Measurements from ENCODE around the gene IL1RAPL1.

The IL1RAPL1 gene

DNA sequence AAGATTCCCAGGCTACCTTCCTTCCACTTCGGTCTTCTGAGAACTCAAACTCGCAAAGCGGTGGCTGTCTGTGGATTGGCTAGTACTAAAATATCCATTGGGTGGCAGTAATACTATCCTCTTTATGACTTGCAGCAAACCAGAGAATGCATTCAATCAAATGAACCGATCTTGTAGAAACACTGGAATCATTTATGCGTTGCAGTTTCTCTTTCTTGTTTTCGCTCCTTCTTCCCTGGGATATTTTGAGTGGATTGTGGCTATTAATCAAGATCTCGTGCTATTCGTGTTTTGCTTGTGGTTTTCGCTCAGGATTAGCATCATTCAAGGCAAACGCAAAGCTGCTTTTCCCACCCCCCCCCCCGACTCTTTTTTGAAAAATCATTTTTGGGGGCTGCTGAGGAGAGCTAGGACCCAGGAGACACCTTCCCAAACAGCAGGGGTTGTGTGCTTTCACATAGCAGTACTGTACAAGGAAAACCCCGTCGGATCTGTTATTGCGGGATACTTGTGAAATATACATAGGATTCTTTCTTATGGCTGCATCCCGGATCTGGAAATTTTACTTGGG, at the start of gene IL1RAPL1:
TSS of gene IL1RAPL1 (plus strand) at position 466 of the 571 bp plus-strand sequence.
- Histone ChIP-seq H3K27me3 (ENCODE audit: control insufficient read depth, insufficient read depth, low read length) (peaks cover 23% of the 10 kb centered on the region), H3K9ac (ENCODE audit: low read depth, low read length) (no peak within 1 kb of the TSS), H3K4me1 (ENCODE audit: control insufficient read depth, insufficient read depth, low read length) (peaks cover 18% of the 10 kb centered on the region), H3K4me3 (ENCODE audit: low read depth, low read length) (peak within 1 kb of the TSS; percentile 73), H3K9me3 (ENCODE audit: control insufficient read depth, insufficient read depth, low read length) (no peaks in the 10 kb centered on the region), H3K36me3 (ENCODE audit: control insufficient read depth, insufficient read depth, low read length) (no peaks in the 10 kb centered on the region)

GRCh38 chrX:28542791-28543190, 44.5 kb upstream of the IL1RAPL1 start:
- Histone ChIP-seq H3K27me3 (ENCODE audit: control insufficient read depth, insufficient read depth, low read length) (no peaks in the 10 kb centered on the region), H3K9ac (ENCODE audit: low read depth, low read length) (no peak overlapping the region), H3K9me3 (ENCODE audit: control insufficient read depth, insufficient read depth, low read length) (no peaks in the 10 kb centered on the region), H3K4me1 (ENCODE audit: control insufficient read depth, insufficient read depth, low read length) (no peaks in the 10 kb centered on the region), H3K4me3 (ENCODE audit: low read depth, low read length) (no peak overlapping the region), H3K36me3 (ENCODE audit: control insufficient read depth, insufficient read depth, low read length) (no peaks in the 10 kb centered on the region)

GRCh38 chrX:28549838-28550237, 37.4 kb upstream of the IL1RAPL1 start:
- peaks cover 7% of the 10 kb centered on the region for H3K4me1 ChIP-seq (ENCODE audit: control insufficient read depth, insufficient read depth, low read length)

DNA sequence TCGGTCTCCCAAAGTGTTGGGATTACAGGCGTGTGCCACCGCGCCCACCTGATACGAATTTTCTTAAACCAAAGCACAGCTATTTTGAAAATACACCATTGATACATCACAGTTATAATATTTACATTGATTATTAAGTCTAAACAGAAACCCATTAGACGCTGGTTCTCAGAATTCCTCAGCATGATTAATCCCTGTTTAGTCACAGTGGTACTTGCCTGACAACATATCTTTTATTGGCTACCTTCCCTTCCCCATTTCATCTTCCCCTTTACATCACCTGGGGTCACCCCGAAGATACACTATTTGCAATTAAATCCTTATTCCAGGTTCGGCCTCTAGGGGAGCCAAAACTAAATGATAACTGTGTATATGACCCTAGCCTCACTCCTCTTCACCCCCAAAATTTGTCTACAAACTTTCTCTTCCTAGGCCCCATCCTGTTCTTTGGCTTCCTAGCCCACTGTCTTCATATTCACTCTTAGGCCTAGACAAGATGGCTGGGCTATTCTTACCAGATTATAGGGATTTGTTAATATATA, 36.8 kb upstream of the IL1RAPL1 start:
- H3K9ac ChIP-seq (ENCODE audit: low read depth, low read length), result no peak overlapping the region
- H3K9me3 ChIP-seq (ENCODE audit: control insufficient read depth, insufficient read depth, low read length), result no peaks in the 10 kb centered on the region
- no peaks in the 10 kb centered on the region for H3K36me3 ChIP-seq (ENCODE audit: control insufficient read depth, insufficient read depth, low read length)
- H3K4me3 ChIP-seq (ENCODE audit: low read depth, low read length), result no peak overlapping the region
- no peaks in the 10 kb centered on the region for H3K27me3 ChIP-seq (ENCODE audit: control insufficient read depth, insufficient read depth, low read length)
- peaks cover 7% of the 10 kb centered on the region for H3K4me1 ChIP-seq (ENCODE audit: control insufficient read depth, insufficient read depth, low read length)

More at GRCh38 chrX:28549838-28550237, 37.4 kb upstream of the IL1RAPL1 start:
- H3K27me3 ChIP-seq (ENCODE audit: control insufficient read depth, insufficient read depth, low read length), result no peaks in the 10 kb centered on the region
- no peak overlapping the region for H3K4me3 ChIP-seq (ENCODE audit: low read depth, low read length)
- H3K9me3 ChIP-seq (ENCODE audit: control insufficient read depth, insufficient read depth, low read length), result no peaks in the 10 kb centered on the region
- H3K9ac ChIP-seq (ENCODE audit: low read depth, low read length), result no peak overlapping the region
- H3K36me3 ChIP-seq (ENCODE audit: control insufficient read depth, insufficient read depth, low read length), result no peaks in the 10 kb centered on the region

- H3K4me1 ChIP-seq (ENCODE audit: control insufficient read depth, insufficient read depth, low read length), result peaks cover 7% of the 10 kb centered on the region
- no peaks in the 10 kb centered on the region for H3K27me3 ChIP-seq (ENCODE audit: control insufficient read depth, insufficient read depth, low read length)
- no peaks in the 10 kb centered on the region for H3K36me3 ChIP-seq (ENCODE audit: control insufficient read depth, insufficient read depth, low read length)
- no peak overlapping the region for H3K4me3 ChIP-seq (ENCODE audit: low read depth, low read length)
- H3K9ac ChIP-seq (ENCODE audit: low read depth, low read length), result no peak overlapping the region
- peaks cover 4% of the 10 kb centered on the region for H3K9me3 ChIP-seq (ENCODE audit: control insufficient read depth, insufficient read depth, low read length)
These were observed 34.9 kb upstream of the IL1RAPL1 start for GRCh38 chrX:28552322-28552721.

DNA sequence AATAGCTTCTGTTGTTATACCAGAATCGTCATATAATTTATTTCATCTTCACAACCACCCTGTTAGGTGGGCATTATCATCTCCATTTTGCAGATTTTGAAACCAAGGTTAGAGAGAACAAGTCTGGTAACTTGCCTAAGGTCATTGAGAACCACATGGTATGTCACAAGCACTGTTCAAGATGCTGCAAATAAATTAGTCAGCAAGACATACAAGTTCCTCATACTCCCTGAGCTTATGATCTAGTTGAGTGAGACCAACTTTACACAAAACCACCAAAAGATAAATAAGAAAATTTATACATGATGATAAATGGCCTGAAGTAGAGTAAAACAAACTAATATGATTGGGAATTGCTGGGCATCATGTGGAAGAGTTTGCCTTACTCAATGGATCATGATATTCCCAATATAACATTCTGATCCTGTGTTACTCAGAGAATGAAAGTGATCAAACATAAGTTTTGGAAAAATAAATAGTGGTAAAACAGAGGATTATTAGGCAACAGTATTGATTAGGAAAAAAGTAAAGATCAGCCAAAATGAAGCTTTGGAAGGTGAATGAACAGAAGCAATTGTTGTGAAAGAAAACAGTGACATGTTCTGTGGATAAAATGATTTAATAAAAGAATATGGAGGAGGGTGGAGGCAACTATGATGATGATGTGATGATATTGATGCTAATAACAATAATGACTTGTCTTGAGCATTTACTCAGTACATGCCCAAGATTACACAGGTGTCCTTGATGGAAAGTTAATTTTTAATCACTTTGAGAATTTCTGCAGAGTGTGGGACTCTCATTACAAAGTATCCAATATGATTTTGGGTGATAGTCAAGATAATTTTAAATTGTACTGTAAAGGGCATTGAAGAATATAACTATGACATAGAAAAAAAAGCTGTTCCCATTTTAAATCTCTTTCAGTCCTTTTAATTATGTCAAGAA, 34.1 kb upstream of the IL1RAPL1 start:
- H3K27me3 ChIP-seq (ENCODE audit: control insufficient read depth, insufficient read depth, low read length), result no peaks in the 10 kb centered on the region
- H3K9ac ChIP-seq (ENCODE audit: low read depth, low read length), result no peak overlapping the region
- H3K9me3 ChIP-seq (ENCODE audit: control insufficient read depth, insufficient read depth, low read length), result peaks cover 12% of the 10 kb centered on the region
- no peaks in the 10 kb centered on the region for H3K36me3 ChIP-seq (ENCODE audit: control insufficient read depth, insufficient read depth, low read length)
- peaks cover 7% of the 10 kb centered on the region for H3K4me1 ChIP-seq (ENCODE audit: control insufficient read depth, insufficient read depth, low read length)
- H3K4me3 ChIP-seq (ENCODE audit: low read depth, low read length), result no peak overlapping the region

- no peak overlapping the region for H3K4me3 ChIP-seq (ENCODE audit: low read depth, low read length)
- no peaks in the 10 kb centered on the region for H3K9me3 ChIP-seq (ENCODE audit: control insufficient read depth, insufficient read depth, low read length)
- peaks cover 8% of the 10 kb centered on the region for H3K4me1 ChIP-seq (ENCODE audit: control insufficient read depth, insufficient read depth, low read length)
- H3K36me3 ChIP-seq (ENCODE audit: control insufficient read depth, insufficient read depth, low read length), result no peaks in the 10 kb centered on the region
- H3K27me3 ChIP-seq (ENCODE audit: control insufficient read depth, insufficient read depth, low read length), result peaks cover 3% of the 10 kb centered on the region
- no peak overlapping the region for H3K9ac ChIP-seq (ENCODE audit: low read depth, low read length)
These were observed 11.1 kb upstream of the IL1RAPL1 start for GRCh38 chrX:28576117-28576516.

- Histone ChIP-seq H3K27me3 (ENCODE audit: control insufficient read depth, insufficient read depth, low read length) (peaks cover 7% of the 10 kb centered on the region), H3K9me3 (ENCODE audit: control insufficient read depth, insufficient read depth, low read length) (no peaks in the 10 kb centered on the region), H3K9ac (ENCODE audit: low read depth, low read length) (no peak overlapping the region), H3K4me3 (ENCODE audit: low read depth, low read length) (no peak overlapping the region), H3K36me3 (ENCODE audit: control insufficient read depth, insufficient read depth, low read length) (no peaks in the 10 kb centered on the region), H3K4me1 (ENCODE audit: control insufficient read depth, insufficient read depth, low read length) (peaks cover 15% of the 10 kb centered on the region)
These were observed 5.7 kb upstream of the IL1RAPL1 start for GRCh38 chrX:28581522-28581921.

- Histone ChIP-seq H3K9ac (ENCODE audit: low read depth, low read length) (no peak overlapping the region), H3K27me3 (ENCODE audit: control insufficient read depth, insufficient read depth, low read length) (peaks cover 7% of the 10 kb centered on the region), H3K4me3 (ENCODE audit: low read depth, low read length) (no peak overlapping the region), H3K36me3 (ENCODE audit: control insufficient read depth, insufficient read depth, low read length) (no peaks in the 10 kb centered on the region), H3K9me3 (ENCODE audit: control insufficient read depth, insufficient read depth, low read length) (no peaks in the 10 kb centered on the region), H3K4me1 (ENCODE audit: control insufficient read depth, insufficient read depth, low read length) (peaks cover 15% of the 10 kb centered on the region)
These were observed 4.7 kb upstream of the IL1RAPL1 start for GRCh38 chrX:28582511-28582910.

DNA sequence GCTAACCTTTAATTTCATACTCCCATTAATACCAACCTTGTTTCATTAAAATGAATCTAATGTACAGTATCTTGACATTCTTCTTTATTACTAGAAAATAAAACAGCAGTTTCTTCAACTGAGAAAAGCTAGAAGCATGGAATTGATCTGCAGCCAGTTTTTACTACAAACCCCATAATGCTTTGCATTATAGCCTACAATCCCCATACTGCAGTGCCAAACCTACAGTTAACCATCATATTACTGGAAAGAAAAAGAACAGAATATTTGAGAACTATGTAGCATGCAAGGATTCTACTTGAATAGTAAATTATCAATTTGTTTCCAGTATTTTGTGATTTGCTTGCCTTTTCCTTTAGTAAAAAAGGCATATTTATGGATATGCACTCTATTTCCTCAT, 3.2 kb upstream of the IL1RAPL1 start:
- H3K9me3 ChIP-seq (ENCODE audit: control insufficient read depth, insufficient read depth, low read length), result no peaks in the 10 kb centered on the region
- peaks cover 20% of the 10 kb centered on the region for H3K27me3 ChIP-seq (ENCODE audit: control insufficient read depth, insufficient read depth, low read length)
- H3K36me3 ChIP-seq (ENCODE audit: control insufficient read depth, insufficient read depth, low read length), result no peaks in the 10 kb centered on the region

DNA sequence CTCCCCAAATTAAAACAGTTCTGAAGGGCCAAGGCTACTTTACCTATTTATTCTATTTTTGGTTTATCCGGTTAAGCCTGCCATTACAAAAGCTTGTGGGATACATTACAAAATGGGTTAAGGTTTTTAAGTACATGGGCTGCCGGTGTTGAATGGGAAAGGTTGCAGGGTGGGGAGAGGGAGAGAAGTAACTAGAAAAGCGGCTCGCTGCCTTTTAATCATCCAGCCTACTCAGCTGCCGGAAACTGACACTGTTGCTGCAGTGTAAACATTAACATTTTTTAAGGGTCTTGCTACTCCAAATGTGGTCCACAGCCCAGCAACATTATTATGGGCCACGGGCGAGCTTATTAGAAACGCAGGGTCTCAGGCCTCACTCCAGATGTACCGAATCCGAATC, 1.5 kb upstream of the IL1RAPL1 start:
- H3K36me3 ChIP-seq (ENCODE audit: control insufficient read depth, insufficient read depth, low read length), result no peaks in the 10 kb centered on the region
- no peaks in the 10 kb centered on the region for H3K9me3 ChIP-seq (ENCODE audit: control insufficient read depth, insufficient read depth, low read length)
- peaks cover 18% of the 10 kb centered on the region for H3K4me1 ChIP-seq (ENCODE audit: control insufficient read depth, insufficient read depth, low read length)
- peaks cover 23% of the 10 kb centered on the region for H3K27me3 ChIP-seq (ENCODE audit: control insufficient read depth, insufficient read depth, low read length)
- H3K4me3 ChIP-seq (ENCODE audit: low read depth, low read length), result peak overlapping the region; percentile 73
- H3K9ac ChIP-seq (ENCODE audit: low read depth, low read length), result no peak overlapping the region

More for the DNA sequence above, 3.2 kb upstream of the IL1RAPL1 start:
- Histone ChIP-seq H3K4me1 (ENCODE audit: control insufficient read depth, insufficient read depth, low read length) (peaks cover 18% of the 10 kb centered on the region), H3K9ac (ENCODE audit: low read depth, low read length) (no peak overlapping the region), H3K4me3 (ENCODE audit: low read depth, low read length) (no peak overlapping the region)
